ENCODE results near the gene SGK1. TPM values are rescaled to one million over a fixed set of nuclear protein-coding genes. Genes with fewer than 3 reads are reported as not detected.

Gene SGK1
- polyA plus RNA-seq, 1 of the 3 experiments (the other 2 are of a cell fraction) = 440 TPM

DNA sequence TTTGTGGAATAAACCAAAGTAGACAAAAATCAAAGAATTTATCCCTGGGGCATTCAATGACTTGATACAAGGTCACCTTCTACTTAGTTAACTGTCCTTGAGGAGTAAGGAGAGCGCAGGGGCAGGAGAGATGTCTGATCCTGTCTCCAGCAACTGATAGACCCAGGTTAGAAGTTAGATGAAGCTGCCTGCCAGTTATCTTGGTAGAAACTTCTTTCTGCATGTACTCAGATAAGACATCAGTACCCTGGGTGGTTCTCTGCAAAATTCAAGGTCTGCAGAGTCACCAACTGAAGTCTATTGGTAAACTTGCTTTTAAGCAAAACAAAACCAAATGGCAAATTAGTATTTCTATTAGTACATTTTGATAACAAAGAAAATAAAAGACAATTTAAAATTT lies 2.7 kb downstream of the SGK1 start:
- WGBS (ENCODE audit: low lambda C conversion rate) = 96% methylated on average over 1 of the region's 1 CpG
- Histone ChIP-seq H3K27ac (ENCODE audit: low read depth in 2 of 2, low read length in 1 of 2) (no peak overlapping the region), H3K4me2 (no peak overlapping the region), H3K9me2 (no peaks in the 10 kb centered on the region), H3K4me1 (ENCODE audit: control insufficient read depth in 1 of 2, insufficient read depth in 2 of 2, low read depth in 1 of 2, low read length in 1 of 2) (peaks cover 4% of the 10 kb centered on the region in 2 experiments; a peak in 2 of 4 replicates), H3K4me3 (ENCODE audit: low read depth in 2 of 2, low read length in 1 of 2) (no peak overlapping the region), H3K9me3 (no peaks in the 10 kb centered on the region), H4K20me1 (ENCODE audit: insufficient read depth) (no peaks in the 10 kb centered on the region), H3F3A (replicated peaks; ENCODE audit: insufficient read depth) (peaks cover 5% of the 10 kb centered on the region), H3K9ac (no peak overlapping the region), H3K36me3 (replicated peaks in 1 of 2; ENCODE audit: control insufficient read depth in 1 of 2, insufficient read depth in 2 of 2, low read length in 1 of 2) (no peaks in the 10 kb centered on the region), H3K79me2 (ENCODE audit: insufficient read depth) (no peaks in the 10 kb centered on the region), H3K27me3 (ENCODE audit: insufficient read depth) (no peaks in the 10 kb centered on the region), H2AFZ (ENCODE audit: low read depth) (no peak overlapping the region)
- ChIA-PET POLR2A (no interaction called here), CTCF (no interaction called here)
- no peak for DNase-seq
- TF ChIP-seq EP300 (IDR thresholded peaks at IDR 0.05; ENCODE audit: borderline replicate concordance in 1 of 2, low read depth in 1 of 2, low read length in 1 of 2) (no peak), MEF2A (IDR thresholded peaks at IDR 0.05; ENCODE audit: borderline replicate concordance, low read depth) (no peak), SIN3A (IDR thresholded peaks at IDR 0.05; ENCODE audit: borderline replicate concordance, low read depth, low read length) (no peak), TEAD4 (IDR thresholded peaks at IDR 0.05; ENCODE audit: borderline replicate concordance, insufficient read depth) (no peak), GABPA (IDR thresholded peaks at IDR 0.05; ENCODE audit: low read depth) (no peak), FOXJ3 (CRISPR knock-in tag; IDR thresholded peaks at IDR 0.05) (no peak), RFX5 (IDR thresholded peaks at IDR 0.05; ENCODE audit: low read length) (no peak), FOXM1 (IDR thresholded peaks at IDR 0.05; ENCODE audit: low read depth) (no peak), NFIC (IDR thresholded peaks at IDR 0.05; ENCODE audit: borderline replicate concordance) (no peak), MXI1 (IDR thresholded peaks at IDR 0.05; ENCODE audit: low read depth, low read length) (no peak), RCOR1 (IDR thresholded peaks at IDR 0.05; ENCODE audit: low read length) (no peak), RAD21 (IDR thresholded peaks at IDR 0.05; ENCODE audit: low read length) (no peak)
- TF ChIP-seq, protein P1, sequence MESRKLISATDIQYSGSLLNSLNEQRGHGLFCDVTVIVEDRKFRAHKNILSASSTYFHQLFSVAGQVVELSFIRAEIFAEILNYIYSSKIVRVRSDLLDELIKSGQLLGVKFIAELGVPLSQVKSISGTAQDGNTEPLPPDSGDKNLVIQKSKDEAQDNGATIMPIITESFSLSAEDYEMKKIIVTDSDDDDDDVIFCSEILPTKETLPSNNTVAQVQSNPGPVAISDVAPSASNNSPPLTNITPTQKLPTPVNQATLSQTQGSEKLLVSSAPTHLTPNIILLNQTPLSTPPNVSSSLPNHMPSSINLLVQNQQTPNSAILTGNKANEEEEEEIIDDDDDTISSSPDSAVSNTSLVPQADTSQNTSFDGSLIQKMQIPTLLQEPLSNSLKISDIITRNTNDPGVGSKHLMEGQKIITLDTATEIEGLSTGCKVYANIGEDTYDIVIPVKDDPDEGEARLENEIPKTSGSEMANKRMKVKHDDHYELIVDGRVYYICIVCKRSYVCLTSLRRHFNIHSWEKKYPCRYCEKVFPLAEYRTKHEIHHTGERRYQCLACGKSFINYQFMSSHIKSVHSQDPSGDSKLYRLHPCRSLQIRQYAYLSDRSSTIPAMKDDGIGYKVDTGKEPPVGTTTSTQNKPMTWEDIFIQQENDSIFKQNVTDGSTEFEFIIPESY (IDR thresholded peaks at IDR 0.05; ENCODE audit: borderline replicate concordance, low read depth) = no peak
- TF ChIP-seq, protein P2, sequence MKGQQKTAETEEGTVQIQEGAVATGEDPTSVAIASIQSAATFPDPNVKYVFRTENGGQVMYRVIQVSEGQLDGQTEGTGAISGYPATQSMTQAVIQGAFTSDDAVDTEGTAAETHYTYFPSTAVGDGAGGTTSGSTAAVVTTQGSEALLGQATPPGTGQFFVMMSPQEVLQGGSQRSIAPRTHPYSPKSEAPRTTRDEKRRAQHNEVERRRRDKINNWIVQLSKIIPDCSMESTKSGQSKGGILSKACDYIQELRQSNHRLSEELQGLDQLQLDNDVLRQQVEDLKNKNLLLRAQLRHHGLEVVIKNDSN (IDR thresholded peaks at IDR 0.05; ENCODE audit: borderline replicate concordance, low read depth) = no peak

DNA sequence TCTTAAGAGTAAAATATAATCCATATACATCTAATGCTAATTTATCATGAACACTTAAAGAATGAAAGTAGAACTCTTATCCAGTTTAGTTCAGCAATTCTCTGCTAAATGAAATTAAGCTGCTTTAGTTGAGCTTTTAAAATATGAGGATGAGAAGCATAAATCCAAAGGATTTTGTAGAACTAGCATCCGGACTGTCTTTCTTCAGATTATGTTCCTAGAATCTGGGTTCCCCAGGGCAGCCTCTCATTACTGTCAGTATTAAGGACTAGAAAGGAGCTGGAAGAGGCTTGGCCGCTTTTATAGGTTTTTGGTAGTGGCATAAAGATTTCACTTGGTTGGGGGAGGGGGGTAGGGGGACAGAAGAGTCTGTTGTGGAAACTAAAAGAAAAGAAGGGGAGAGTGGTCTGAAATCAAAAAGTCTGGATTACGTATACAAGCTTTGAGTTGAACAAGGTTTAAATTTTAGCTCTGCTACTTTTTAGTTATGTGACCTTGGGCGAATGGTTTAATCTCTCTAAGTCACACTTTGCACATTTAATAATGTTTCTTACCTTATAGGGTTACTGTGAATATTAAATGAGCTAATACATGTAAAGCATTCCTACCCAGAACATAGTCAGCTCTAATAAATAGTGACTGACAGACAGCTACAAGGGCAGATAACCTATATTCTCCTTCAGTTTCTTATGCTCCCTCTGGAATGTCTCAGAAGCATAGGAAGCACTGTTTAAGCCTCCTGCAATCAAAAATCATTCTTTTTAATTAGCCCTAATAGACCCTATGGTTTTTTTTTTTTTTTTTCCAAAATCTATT lies 3.7 kb downstream of the SGK1 start:
- Histone ChIP-seq H3K27ac (ENCODE audit: low read depth in 2 of 2, low read length in 1 of 2) (no peak overlapping the region), H3K4me3 (ENCODE audit: low read depth in 2 of 2, low read length in 1 of 2) (no peak overlapping the region), H4K20me1 (ENCODE audit: insufficient read depth) (no peaks in the 10 kb centered on the region), H3K79me2 (ENCODE audit: insufficient read depth) (no peaks in the 10 kb centered on the region), H3K4me2 (no peak overlapping the region), H3K9ac (no peak overlapping the region), H2AFZ (ENCODE audit: low read depth) (peak overlapping the region; percentile 67; the same call in 1 of the 2 replicates), H3K9me2 (no peaks in the 10 kb centered on the region), H3K27me3 (ENCODE audit: insufficient read depth) (no peaks in the 10 kb centered on the region), H3K36me3 (replicated peaks in 1 of 2; ENCODE audit: control insufficient read depth in 1 of 2, insufficient read depth in 2 of 2, low read length in 1 of 2) (no peaks in the 10 kb centered on the region), H3F3A (replicated peaks; ENCODE audit: insufficient read depth) (peaks cover 5% of the 10 kb centered on the region), H3K9me3 (no peaks in the 10 kb centered on the region), H3K4me1 (ENCODE audit: control insufficient read depth in 1 of 2, insufficient read depth in 2 of 2, low read depth in 1 of 2, low read length in 1 of 2) (peaks cover 4% of the 10 kb centered on the region in 2 experiments; a peak in 2 of 4 replicates)
- ChIA-PET CTCF (no interaction called here), POLR2A (no interaction called here)
- no peak for DNase-seq
- 90% methylated on average over 4 of the region's 4 CpGs for WGBS (ENCODE audit: low lambda C conversion rate)
- TF ChIP-seq RXRA (IDR thresholded peaks at IDR 0.05; ENCODE audit: borderline replicate concordance, low read depth) = no peak
- TF ChIP-seq, protein P2 (IDR thresholded peaks at IDR 0.05; ENCODE audit: borderline replicate concordance, low read depth) = no peak
- TF ChIP-seq MXI1 (IDR thresholded peaks at IDR 0.05; ENCODE audit: low read depth, low read length) = no peak
- no peak for TF ChIP-seq GATA2 (CRISPR knock-in tag; IDR thresholded peaks at IDR 0.05)
- no peak for TF ChIP-seq SIN3A (IDR thresholded peaks at IDR 0.05; ENCODE audit: borderline replicate concordance, low read depth, low read length)
- no peak for TF ChIP-seq EZH2phosphoT487 (IDR thresholded peaks at IDR 0.05; ENCODE audit: borderline replicate concordance, low read depth)
- TF ChIP-seq, protein P3, sequence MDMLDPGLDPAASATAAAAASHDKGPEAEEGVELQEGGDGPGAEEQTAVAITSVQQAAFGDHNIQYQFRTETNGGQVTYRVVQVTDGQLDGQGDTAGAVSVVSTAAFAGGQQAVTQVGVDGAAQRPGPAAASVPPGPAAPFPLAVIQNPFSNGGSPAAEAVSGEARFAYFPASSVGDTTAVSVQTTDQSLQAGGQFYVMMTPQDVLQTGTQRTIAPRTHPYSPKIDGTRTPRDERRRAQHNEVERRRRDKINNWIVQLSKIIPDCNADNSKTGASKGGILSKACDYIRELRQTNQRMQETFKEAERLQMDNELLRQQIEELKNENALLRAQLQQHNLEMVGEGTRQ (IDR thresholded peaks at IDR 0.05; ENCODE audit: borderline replicate concordance, low read depth, low read length) = no peak
- no peak for TF ChIP-seq NFIC (IDR thresholded peaks at IDR 0.05; ENCODE audit: borderline replicate concordance)
- TF ChIP-seq TCF12 (IDR thresholded peaks at IDR 0.05) = no peak
- no peak for TF ChIP-seq GABPA (IDR thresholded peaks at IDR 0.05; ENCODE audit: low read depth)
- TF ChIP-seq FOXJ3 (CRISPR knock-in tag; IDR thresholded peaks at IDR 0.05) = no peak
- TF ChIP-seq POLR2AphosphoS5 (IDR thresholded peaks at IDR 0.05; ENCODE audit: low read depth, low read length) = no peak
- no peak for TF ChIP-seq TEAD4 (IDR thresholded peaks at IDR 0.05; ENCODE audit: borderline replicate concordance, insufficient read depth)
- TF ChIP-seq RAD21 (IDR thresholded peaks at IDR 0.05; ENCODE audit: low read length) = no peak

All from SK-N-SH (cell line).